Lung microvascular endothelial cell (primary cell): ENCODE measurements around the gene RIMBP2. TPM values are rescaled to one million over a fixed set of nuclear protein-coding genes. Genes with fewer than 3 reads are reported as not detected.

Source experiments
- DNase-seq, 2 donors: peaks; one replicate each; pipeline versions ENCODE4 v3.0.0 to v3.0.0-alpha.2; 2010; ENCODE audit warnings: low read depth in 2 of 2
- total RNA-seq: library from RNA; depleted of rRNA; stranded (reverse); fragments of >200 nt; gene quantifications from 2 replicates; pipeline ENCODE4 v1.2.1, GENCODE V29; 2014

Gene RIMBP2
- total RNA-seq, 1 donor from 2014 or later: not detected

- DNase-seq: no peak
Observed at GRCh38 chr12:130485291-130486145, 230.6 kb downstream of the RIMBP2 start.

GRCh38 chr12:130484221-130484620 is 231.9 kb downstream of the RIMBP2 start:
- no peak for DNase-seq

DNA sequence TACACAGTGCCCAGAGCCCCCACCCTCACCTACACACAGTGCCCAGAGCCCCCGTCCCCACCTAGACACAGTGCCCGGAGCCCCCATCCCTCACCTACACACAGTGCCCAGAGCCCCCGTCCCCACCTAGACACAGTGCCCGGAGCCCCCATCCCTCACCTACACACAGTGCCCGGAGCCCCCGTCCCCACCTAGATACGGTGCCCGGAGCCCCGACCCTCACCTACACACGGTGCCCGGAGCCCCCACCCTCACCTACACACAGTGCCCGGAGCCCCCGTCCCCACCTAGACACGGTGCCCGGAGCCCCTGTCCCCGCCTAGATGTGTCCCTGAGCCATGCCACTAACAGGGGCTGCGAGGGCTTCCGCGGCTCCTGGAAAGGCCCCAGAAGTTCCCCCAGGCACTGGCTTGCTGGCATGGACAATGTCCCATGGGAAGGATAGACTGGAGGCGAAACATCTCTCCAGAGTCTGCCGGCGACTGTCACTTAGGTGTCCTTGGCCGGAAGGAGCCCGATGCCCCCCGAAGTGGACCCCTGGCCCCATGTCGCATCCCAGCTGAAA is 232.4 kb downstream of the RIMBP2 start:
- DNase-seq: no peak

- DNase-seq: no peak
Observed at GRCh38 chr12:130482448-130482847, 233.7 kb downstream of the RIMBP2 start.

- no peak for DNase-seq
Observed at GRCh38 chr12:130481392-130481879, 234.7 kb downstream of the RIMBP2 start.

DNA sequence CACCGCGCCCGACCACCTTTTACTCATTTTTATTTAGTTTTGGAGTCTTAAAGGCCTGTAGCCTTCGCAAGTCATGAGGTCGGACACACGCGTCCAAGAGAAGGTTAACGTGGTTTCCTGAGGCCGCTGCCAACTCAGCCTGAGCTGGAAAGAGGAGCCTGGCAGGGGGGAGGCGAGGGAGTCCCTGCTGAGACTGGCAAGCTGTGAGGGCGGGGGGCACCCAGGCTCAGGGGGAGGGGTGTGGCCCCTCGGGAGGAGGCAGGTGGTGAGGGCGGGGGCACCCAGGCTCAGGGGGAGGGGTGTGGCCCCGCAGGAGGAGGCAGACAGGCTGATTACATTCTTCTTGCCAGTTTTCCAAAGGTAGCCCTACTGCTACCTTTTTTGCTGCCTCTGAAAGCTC is 235.2 kb downstream of the RIMBP2 start:
- DNase-seq: no peak

DNA sequence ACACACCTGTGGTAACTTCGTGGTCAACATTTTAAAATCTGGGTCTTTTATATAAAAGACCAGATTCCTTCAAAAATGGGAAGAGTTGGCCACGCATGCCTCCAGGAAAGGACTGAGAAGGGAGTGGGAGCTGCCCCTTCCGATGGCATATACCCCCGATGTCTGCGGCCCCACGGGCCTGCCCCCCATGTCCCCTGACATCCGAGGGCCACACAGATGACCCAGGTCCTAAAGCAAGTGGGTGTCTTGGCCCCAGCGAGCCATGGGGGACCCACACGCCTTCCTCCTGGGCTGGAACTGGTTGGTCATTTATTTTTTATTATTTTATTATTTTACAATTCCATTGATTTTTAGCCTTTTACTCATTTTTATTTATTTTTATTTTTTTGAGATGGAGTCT is 235.9 kb downstream of the RIMBP2 start:
- DNase-seq: no peak

DNA sequence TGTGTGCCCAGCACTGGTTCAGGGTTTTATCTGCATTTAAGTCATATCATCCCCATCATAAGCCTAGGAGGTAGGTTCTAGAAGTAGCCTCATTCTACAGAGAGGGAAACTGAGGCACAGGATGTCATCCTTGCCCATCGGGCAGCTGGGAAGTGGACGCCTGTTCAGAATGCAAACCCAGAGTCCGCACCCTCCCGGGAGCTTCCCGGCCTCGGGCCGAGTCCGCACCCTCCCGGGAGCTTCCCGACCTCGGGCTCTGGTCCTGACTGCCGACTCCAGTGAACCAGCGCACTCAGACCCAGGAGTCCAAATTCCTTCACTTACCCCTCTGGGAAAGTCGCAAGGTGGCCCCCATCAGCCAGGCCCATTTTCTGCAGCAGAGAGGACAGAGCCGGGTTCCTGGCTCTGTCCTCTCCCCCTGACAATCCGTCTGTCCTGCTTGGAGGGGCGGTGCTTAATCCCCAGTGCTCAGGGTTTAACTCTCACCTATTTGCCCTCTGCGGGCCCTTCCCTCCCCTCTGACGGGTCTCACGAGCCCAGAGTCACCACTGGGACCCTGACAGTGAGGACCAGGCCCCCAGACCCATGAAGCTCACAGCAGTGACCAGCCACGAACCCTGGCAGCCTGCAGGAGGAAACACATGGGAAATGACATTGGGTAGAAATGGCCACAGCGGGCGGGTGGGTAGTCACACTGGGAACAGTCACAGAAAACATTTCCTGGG is 236.5 kb downstream of the RIMBP2 start:
- DNase-seq: no peak

GRCh38 chr12:130478786-130479185 is 237.3 kb downstream of the RIMBP2 start:
- no peak for DNase-seq

DNA sequence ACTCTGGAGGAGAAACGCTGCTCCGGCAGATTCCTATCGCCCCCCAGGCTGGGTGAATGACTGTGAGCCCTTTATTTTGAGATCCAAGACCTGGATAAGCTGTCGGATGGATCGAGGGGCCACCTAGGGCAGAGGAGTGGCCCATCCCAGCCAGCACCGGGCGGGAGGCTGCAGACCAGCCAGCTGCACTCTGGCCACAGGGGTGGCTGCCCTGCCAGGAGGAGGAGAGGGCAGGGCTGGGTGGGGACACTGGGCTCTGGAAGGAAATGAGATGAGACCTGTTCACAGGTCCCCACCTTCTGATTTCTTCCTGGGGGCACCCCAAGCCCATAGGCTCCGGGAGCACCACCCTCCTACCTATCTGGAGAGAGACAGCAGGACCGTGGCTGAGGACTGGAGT is 238.4 kb downstream of the RIMBP2 start:
- DNase-seq: no peak

DNA sequence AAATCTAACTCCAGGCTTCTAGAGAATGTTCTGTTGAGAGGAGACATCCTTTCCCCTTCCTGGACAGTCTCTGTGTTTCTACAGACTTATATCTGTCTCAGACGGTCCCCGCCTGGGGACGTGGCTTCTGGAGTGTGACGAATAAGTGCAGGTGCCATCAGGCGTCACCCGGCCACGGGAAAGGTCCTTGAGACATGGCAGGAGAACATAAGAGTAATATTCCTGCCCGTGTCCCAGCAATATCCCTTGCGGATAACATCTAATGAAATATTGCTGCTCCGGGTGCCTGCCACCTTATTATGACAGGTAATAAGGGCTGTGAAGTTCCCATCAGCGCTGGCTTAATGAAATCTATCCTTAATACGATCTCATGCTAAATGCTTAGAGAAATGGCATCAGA is 238.8 kb downstream of the RIMBP2 start:
- DNase-seq: no peak

- no peak for DNase-seq
Observed at GRCh38 chr12:130476451-130477135, 239.5 kb downstream of the RIMBP2 start.

GRCh38 chr12:130474599-130475269 is 241.4 kb downstream of the RIMBP2 start:
- no peak for DNase-seq

DNA sequence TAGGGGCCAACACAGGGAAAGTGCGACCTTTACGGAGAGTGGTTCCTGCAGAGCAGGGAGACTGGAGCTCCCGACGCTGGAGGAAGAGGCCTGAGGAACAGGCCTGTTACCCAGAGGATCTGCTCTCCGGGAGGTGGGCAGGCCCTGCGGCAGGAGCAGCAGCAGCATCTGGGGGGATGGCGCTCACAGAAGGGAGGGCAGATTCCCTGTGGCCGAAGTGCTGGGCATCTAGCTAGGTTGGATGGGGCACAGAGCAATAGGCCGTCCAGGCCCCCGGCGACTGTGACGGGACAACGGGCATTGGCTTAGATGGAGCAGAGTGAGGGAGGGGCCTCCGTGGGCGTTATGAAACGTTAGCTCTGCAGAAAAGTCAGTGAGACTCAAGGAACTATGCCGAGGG is 242.8 kb downstream of the RIMBP2 start:
- DNase-seq: no peak

DNA sequence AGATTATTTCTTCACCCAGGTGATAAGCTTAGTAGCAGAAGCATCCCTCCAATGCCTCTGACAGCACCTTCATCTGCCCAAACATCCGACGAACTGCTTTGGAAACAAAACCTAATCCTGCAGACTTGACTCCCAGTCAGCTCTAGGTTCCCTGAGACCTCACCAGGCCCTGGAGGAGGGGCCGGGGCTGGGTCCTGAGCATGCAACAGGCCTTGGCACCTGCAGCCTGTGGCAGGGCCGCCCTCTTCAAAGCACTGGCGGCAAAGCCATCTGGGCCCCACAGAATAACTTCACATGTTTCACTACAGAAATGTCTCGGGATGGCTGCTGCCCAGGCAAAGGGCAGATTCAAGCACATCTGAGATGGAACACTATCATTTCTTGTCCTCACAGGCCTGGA is 245.1 kb downstream of the RIMBP2 start:
- DNase-seq: no peak

GRCh38 chr12:130469552-130469951 is 246.5 kb downstream of the RIMBP2 start:
- no peak for DNase-seq

DNA sequence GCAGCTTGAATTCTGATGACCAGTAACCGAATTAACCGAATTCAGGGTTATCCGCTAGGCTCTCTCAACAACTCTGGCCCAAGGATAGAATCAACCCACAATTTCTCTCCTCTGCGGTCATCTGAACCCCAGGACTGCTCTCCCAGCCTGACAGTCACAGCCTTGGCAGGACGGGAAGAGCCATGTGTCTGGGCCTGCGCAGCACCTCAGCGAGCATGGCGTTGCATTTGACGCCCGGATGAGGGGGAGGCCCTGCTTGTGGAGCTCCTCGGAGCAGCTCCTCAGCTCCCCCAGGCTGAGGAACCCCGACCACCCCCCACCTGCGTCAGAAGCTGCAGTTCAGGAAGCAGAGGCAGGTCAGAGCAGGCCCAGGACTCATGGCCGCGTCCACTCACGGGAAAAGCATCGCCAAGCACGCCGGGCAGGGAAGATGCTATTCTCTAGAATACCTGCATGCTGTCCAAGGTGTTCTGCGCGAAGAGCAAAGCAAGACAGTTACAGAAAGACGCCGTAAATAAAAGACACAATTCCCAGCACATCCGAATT is 247.3 kb downstream of the RIMBP2 start:
- no peak for DNase-seq

DNA sequence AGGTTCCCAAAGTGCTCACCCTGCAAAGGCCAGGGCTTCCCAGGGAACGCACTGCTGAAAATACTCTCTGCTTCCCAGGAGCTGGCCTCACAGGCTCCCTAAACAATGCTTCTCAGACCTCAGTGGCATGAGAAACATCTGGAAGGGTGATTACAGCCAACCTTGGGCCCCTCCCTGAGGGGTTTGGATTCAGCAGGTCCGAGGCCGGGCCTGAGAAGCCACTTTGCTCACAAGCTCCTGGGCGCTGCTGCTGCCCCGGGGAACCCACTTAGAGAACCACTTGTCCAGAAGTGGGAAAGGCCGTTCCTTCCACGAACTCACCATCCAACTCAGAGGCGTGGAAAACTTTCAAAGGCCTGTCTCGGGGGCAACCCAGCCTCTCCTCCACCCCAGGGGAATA is 247.9 kb downstream of the RIMBP2 start:
- DNase-seq: no peak

DNA sequence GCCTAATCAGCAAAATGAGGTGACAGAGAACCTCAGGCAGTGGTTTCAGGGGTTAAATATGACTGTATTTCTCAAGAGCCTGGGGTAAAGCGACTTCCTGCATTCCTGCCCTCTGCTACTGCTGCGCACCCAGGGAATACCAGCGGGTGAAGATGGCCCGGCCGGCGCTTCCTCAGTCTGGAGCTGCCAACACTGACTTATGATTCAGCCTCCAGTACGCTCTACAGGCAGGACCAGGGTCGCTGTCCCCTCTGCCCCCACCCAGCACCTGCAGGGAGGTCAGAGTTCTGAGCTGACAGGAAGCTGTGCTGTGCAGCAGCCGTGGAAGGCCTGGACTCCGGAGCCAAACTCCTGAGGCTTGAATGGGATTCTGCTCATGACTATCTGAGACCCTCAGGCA is 250.5 kb downstream of the RIMBP2 start:
- no peak for DNase-seq

DNA sequence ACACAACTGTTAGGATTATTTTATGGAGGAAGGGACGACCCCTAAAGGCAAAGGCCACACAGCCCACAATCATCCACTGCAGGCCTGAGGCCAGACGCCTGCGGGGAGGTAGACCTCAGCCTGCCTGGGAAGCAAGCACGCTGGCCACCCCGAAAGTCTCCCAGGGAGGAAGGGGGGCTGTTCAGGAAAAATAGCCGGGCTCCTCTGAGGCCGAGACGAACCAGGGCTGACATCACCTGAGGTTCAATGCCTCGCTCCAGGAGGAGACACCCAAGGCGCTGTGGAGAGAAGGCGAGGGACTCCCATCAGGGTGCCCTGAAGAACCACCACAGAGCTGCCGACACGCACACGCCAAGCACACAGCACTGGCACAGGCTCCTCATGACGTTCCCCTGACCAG is 251.1 kb downstream of the RIMBP2 start:
- no peak for DNase-seq
